Activated CD4-positive, CD25-positive, alpha-beta regulatory T cell (primary cell): ENCODE data around the gene NDFIP2.
"Not testable (repeated sequence)": the region's sequence is repeated elsewhere in the genome, so short reads cannot be mapped to it uniquely, and the experiment has no call there.

Experiments
- DNase-seq, 4 experiments: peaks; one replicate each; lab custom pipeline; 2025; lab: John Stamatoyannopoulos, UW

The NDFIP2 gene

DNA sequence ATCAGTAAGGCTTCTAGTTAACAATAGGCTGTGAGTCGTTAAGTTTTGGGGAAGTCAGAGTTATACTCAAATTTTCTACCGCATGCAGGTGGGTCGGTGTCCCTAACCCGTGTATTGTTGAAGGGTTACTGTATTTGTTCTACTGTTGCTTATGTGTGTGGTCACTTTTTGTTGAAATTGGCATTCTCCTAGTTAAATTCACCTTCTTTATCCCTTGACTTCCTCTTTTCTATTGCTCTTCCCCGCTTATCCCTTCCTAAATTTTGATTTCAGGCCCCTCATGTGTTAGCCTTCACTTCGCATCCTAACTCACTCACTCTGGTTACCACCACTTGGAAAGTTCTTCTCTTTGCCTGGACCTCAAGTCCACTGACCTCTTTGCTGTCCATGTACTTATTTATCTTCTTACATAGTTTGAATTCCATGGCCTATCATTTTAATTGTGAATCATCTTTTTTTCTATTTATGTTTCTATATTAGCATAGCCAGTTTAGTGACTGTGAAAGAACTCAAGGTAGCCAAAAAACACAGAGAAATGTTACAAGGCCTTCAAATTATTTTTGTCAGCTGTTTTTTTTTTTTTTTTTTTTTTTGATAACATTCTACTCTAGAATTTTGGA lies 52.9 kb downstream of the NDFIP2 start:
- no peak for DNase-seq

DNA sequence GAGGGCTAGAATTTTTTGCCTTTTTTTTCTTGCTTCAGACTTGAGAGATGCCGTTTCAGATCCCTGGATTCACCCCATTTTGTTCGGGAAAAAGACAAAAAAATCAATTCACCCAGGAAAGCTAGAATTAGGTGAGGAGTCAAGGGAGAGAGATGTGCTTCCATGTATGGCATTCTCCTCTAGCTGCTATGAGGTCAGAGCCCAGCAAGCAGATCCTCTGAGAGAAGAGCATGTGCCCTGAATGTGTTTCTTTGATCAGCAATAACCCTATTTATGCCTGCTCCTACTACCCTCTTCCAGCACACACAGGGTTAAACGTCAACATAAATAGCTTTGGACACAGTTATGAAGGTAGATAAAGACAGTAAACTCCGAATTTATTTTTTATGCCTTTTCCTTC lies 53.6 kb downstream of the NDFIP2 start:
- DNase-seq: no peak

DNA sequence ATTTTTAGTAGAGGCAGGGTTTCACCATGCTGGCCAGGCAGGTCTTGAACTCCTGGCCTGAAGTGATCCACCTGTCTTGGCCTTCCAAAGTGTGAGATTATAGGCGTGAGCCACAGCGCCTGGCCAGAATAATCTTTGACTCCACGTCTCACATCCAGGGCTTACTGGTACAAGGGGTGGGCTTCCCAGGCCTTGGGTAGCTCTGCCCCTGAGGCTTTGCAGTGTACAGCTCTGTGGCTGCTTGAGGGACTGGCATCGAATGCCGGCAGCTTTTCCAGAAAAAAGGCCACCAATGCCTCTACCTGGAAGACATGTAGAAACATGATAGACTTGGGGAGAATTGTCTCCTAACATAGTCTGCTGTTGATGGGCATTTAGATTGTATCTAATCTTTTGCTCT lies 57.8 kb downstream of the NDFIP2 start:
- DNase-seq: no peak

DNA sequence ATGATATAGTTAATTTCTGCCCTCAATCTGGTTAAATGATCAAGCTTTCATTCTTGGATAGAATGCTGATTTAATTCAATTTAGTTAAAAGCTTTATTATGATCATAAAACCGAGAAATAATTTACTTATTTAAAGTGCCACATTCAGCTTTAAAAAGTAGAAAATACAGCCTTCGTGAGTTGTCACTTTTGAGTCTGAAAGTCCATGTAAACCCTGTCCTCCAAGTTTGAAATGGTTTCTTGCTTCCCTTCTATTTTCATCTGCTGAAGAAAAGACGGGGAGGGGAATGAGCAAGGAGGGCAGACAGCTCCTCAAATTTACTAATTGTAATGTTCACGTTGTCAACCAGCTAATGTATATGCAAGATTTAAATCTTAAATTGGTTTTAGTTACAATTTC lies 59.5 kb downstream of the NDFIP2 start:
- DNase-seq: no peak

DNA sequence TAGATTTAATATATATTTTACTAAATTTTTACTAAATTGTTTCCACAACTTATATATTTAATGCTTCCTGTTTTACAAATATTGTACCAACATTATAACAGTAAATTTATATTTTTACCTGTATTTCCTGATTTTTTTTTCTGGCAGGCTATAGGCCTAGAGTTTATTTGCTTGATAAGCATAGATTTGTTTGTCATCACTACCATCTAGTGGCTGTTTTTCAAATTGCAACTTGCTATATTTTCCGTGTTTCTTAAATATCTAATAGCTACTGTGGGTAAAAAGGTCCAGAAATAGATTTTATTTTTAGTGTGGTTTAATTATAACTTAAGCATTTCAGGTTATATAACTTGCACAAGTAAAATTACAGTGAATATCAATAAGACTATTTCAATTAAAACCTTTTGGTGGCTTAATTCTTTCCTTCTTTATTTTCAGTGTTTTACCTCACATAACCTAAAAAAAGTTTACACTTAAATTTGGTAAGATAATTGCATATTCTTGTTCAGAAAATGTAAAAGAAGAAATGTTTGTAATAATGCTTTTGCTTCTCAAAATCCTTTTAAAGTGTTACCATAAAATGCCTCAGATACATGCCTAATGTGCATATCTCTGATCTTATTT lies 60.6 kb downstream of the NDFIP2 start:
- DNase-seq: no peak

DNA sequence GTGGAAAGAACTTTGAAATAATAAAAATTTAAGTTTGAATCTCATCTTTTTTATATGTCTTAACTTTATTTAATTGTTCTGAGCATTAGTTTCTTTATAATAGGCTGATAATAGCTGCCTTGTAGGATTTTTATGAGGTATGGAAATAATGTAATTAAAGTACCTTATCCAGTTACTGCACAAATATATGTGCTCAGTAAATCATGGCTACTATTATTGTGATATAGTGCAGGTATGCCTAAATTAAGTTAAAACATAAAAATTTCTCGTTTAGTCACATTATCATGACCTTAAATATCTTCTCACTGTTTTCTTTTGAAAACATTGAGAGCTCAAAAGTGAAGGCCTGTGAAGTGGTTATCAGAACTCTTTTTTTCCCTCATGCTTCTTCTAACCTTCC lies 62.9 kb downstream of the NDFIP2 start:
- no peak for DNase-seq

DNA sequence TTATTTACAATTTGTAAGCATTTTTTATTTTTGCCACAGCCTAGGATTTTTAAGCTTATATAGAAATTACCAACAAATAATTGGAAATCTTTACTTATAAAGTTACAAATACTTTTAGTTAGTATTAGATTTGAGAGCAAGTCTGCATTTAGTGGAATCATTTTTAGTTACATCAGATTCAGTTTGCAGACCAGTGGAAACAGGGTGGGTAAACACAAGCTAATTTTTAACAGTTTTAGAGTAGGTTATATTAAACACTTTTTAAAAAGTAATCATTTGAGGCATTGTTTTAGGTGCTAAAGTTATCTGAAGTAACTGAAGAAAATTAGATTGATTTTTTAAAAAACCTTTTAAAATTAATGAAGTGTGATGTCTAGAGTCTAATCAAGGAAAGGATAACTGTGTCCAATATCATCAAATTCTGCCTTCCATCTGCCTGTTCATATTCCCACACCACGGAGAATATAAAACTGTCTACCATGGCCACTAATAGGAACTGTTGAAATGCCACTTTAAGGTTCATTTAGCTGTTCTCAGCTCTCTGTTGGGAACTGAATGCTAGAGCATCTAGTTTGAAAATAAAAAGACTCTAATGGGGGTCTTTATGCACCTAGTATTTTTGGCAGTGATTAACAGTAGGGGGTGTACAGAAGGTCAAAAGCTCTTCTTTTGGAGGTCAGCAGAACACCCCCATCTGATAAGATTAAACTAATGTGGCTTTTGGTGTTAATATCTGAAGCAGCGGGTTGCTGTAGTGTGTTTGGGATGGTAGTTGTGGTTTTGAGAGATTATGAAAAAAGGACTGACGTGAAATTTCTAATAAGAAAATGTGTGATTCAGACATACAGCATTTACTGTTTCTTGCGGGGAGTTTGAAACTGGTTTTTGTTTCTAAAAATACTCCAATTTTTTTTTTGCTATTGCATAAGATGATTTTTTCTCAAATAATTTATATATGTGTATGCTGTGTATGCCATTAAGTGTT lies 66.5 kb downstream of the NDFIP2 start:
- no peak for DNase-seq

DNA sequence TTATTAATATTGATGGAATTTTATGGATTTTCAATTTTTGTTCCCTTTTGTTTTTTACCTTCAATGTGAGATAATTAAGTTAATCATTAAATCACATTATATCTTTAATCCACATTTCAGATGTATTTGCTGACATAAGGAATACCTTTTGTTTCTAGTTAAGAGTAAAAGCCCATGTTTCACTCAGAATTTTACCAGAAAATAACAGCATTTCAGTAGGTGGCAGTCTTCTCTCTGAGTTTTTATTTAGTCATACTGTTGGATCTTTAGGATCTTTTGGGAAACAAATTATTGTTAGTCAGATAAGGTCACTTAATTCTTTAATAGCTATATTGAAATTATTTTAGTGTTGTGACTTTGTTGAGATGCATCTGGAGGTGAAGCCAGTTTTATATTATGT lies 67.9 kb downstream of the NDFIP2 start:
- no peak for DNase-seq

DNA sequence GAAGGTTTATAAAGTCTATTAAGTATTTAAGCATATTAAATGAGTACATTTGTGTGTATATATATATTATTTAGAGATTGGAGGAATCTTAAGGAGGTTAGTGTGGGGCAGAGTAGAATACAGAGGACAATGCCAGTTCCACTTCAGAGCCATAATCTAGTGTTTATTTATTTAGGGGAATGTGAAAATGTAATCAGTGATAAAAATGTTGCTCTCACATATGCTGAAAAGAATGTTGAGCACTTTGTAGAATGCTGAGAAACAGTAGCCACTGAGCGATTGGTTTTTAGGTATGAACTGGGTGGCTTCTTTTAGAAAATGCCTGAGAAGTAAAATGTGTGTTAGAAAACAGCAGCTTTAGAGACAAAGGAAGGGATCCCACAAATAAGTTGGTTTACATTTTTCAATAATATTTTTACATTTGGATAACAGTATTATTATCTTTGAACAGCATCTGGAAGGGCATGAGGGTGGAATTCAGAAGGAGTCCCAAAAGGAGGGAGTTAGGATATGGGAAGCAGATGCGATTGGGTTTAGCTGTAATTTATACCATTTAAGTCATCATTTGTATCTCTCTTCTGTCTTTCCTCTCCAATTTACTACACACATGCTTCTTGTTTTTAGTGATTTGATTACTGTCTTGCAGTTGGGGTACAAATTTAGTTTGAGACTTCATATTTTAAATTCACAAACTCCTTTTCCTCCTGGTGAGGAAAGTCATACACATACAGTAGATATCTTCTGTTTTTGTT lies 68.6 kb downstream of the NDFIP2 start:
- no peak for DNase-seq

DNA sequence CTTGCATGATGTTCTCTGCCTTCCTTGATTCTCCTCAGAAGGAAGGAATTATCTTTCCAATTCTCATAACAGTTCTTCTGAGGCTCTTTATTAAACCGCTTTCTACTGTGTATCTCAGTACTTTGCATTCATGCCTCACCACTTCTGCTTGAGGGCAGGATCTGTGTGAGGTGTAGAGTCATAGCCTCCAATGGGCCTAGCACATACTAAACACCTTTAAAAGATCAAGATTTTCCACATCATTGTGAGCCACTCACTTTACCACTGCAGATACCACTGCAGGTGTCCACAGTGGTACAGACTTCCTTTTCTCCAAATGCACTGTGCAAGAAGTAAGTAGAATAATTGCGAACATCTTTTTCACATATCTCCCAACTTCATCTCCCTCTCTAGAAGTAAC lies 76.7 kb downstream of the NDFIP2 start:
- DNase-seq: no peak

DNA sequence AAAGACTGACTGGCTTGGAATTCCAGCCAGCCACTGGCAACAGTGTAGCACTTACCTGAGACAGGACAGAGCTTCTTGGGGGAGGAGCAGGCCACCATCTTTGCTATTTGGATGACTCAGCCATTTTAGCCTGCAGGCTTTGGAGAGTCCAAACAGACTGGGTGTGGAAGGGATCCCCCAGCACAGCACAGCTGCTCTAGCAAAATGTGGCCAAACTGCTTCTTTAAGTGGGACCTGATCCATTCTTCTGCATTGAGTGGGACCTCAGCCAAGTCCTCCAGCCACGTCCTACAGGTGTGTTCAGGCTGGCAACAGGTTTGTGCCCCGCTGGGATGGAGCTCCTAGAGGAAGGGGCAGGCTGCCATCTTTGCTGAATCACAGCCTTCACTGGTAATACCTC lies 80.0 kb downstream of the NDFIP2 start:
- DNase-seq: no peak

DNA sequence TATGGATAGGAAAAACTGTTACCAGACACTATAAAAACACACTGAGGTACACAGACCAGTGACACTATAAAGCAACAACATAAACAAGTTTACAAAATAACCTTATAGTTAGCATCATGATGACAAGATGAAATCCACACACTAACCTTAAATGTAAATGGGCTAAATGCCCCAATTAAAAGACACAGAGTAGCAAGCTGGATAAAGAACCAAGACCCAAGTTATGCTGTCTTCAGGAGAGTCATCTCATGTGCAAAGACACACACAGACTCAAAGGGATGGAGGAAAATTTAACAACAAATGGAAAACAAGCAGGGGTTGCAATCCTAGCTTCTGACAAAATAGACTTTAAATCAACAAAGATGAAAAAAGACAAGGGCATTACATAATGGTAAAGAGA lies 81.6 kb downstream of the NDFIP2 start:
- no peak for DNase-seq

DNA sequence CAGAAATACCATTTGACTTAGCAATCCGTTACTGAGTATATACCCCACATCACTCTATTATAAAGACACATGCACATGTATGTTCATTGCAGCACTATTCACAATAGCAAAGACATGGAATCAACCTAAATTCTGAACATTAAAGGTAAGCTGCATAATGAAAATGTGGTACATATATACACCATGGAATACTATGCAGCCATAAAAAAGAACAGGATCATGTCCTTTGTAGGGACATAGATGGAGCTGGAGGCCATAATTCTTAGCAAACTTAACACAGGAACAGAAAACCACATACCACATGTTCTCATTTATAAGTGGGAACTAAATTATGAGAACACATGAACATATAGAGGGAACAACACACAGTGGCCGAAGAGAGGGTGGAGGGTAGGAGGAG lies 85.2 kb downstream of the NDFIP2 start:
- DNase-seq: no peak

DNA sequence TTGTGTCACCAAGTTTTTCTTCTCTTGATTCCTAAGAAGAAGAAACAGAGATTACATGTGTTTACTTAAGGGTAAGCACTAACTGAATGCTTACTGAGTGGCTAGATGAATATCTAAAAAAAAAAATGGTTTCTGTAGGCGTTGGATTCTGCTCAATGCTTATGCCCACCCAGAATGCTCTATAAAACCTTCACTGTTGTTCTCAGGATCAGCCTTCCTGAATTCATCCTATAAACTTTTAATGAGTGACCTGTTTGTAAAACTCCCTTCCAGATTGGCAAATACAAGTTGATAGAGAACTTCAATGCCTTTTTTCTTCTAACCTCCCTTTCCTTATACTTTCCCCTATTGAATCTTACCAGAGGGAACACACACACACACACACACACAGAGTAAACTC lies 90.2 kb downstream of the NDFIP2 start:
- no peak for DNase-seq

DNA sequence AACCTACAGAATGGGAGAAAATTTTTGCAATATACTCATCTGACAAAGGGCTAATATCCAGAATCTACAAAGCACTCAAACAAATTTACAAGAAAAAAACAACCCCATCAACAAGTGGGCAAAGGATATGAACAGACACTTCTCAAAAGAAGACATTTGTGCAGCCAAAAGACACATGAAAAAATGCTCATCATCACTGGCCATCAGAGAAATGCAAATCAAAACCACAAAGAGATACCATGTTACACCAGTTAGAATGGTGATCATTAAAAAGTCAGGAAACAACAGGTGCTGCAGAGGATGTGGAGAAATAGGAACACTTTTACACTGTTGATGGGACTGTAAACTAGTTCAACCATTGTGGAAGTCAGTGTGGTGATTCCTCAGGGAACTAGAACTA lies 92.9 kb downstream of the NDFIP2 start:
- not testable (repeated sequence) for DNase-seq

DNA sequence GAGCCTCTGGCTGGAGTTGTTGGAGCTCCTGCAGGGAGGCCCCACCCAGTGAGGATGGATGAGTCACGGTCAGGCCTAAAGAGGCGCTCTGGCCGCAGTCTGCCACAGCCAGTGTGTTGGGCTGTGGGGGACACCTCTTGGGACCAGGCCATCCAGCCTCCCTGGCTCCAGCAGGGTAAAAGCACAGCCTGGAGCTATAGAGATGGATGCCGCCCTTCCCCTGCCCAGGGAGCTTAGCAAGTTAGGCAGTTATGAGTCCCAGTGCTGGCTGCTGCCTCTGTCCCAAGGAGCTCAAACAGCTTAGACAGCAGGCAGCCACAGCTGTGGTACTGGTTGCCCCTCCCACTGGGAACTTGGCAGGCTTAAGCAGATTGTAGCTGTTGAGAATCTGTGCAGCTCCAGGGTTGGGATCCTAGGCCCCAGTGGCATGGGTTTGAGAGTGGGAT lies 100.9 kb downstream of the NDFIP2 start:
- no peak for DNase-seq

DNA sequence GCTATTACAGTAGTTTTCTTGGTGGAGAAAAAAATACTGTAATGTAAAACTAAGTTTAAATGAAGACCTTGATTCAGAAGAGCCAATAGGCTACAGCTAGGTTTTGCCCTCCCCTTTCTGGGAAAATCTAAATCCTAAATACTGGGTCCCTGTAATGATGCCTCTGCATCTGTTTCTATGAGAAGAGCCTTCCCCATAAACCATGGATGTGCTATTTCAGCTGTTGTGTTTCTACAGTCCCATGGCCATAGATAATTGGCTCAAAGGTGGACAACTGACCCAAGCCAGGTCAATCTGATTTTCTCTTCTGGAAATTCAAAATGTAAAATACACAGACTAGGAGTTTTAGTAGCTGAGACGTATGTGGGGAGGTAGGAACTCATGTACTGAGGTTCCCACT lies 101.9 kb downstream of the NDFIP2 start:
- DNase-seq: no peak

DNA sequence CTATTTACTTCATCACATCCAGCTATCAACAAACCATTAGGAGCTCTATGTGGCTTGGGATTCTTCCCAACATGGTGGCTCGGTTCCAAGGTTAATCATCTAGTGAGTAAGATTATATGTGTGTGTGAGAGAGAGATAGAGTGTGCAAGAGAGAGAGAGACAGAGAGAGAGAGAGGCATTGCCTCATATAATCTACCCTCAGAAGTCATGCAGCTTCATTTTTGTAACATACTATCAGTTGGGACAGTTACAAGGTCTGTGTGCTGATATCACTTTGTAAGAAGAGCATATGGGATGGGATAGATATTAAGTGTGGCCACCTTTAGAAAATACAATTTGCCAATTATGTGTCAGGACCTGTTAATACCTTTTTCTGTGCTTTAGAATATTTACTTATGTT lies 104.1 kb downstream of the NDFIP2 start:
- no peak for DNase-seq

DNA sequence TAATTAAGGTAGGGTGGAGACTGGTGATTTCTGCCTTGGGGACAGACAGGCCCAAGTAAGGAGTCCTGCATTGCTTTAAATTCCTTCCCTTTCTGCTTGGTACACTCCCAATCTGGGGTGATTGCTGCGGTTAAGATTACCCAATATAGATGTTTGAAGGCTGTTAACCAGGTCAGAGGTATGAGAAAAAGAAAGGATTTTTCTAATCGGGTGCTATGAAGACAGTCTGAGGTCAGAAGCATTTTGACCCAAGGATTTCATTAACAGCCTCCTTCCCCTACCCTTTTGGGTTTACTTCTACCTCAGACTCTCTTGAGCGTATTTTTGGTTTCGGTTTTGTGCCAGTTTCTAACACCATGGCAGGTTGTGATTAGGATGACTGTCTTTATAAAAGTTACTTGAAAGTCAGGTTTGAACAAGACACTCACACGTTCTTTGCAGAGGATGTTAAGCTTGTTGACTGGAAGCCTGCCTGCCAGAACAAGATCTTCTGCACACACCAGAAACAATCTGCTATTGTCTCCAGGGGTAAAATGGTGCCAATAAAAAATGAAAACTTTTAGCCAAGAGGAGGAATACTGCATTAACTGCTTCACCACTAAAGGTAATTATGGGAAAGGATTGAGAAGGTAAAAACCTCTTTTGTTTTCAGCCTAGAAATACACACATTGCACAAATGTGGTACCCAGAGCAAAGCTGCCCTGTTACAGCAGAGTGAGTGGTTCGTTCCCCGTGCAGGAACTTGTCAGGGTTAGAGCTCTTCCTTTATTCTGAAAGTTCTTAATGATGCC lies 108.8 kb downstream of the NDFIP2 start:
- no peak for DNase-seq

DNA sequence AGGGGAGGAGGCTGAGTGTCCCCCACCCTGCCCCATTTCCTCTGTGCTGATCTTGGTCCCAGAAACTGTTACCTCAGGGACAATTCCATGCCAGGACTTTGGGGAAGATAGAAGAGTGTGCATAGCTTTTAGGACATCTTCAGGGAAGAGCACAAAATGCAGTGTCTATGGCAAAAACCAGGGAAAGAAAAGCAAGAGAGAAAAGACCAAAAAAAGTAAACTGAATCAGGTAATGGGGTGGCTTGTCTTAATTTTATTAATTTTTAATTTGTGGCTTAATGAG lies 109.4 kb downstream of the NDFIP2 start:
- DNase-seq: no peak

DNA sequence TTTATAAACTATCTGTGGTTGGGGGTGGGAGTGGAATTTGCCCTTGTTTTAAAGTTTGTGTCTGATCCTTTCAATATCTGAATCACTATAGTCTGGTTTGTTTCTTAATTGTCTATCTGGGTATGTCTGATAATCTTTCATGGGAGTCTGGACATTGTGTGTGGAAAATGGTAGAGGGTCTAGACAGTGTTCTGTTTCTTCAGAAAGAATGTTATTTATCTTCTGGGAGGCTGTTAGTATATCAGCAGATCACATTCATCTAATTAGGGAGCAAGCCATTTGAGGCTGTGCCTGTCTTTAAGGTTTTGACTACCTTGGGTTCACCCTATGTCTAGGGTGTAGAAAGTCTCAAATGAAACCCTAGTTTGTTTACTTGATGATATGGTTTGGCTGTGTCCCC lies 110.5 kb downstream of the NDFIP2 start:
- no peak for DNase-seq

DNA sequence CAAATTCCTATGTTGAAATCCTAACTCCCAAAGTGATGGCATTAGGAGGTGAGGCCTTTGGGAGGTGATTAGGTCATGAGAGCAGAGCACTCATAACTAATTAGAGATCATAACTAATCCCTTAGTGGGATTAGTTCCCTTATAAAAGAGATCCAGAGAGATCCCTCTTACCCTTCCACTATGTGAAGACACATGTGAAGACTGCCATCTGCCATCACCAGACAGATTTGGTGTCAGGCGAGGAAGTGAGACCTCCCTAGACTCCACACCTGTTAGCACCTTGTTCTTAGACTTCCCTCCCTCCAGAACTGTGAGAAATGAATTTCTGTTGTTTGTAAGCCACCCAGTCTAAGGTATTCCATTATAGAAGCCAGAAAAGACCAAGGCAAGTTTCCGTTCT lies 112.2 kb downstream of the NDFIP2 start:
- DNase-seq: no peak
